Breast epithelium (tissue), 3 donors: Measurements from ENCODE around the gene GRIK3.

ENCODE experiments used
- CTCF ChIP-seq, 3 donors: fragments of 450-650 bp; IDR thresholded peaks; one replicate each; pipeline ENCODE4 v1.5.1; 2016 to 2017; ENCODE audit warnings: antibody characterized with exemption in 3 of 3, mild to moderate bottlenecking in 3 of 3, moderate library complexity in 3 of 3
- POLR2A ChIP-seq: fragments of 450-650 bp; IDR thresholded peaks from one replicate; pipeline ENCODE4 v1.6.1; 2016; ENCODE audit warnings: antibody characterized with exemption, mild to moderate bottlenecking, moderate library complexity
- POLR2AphosphoS5 ChIP-seq, 3 donors: sonication (generic); formaldehyde crosslinking; IDR thresholded peaks; one replicate each; pipeline ENCODE4 v1.6.1; 2017; ENCODE audit warnings: antibody characterized with exemption in 3 of 3

DNA sequence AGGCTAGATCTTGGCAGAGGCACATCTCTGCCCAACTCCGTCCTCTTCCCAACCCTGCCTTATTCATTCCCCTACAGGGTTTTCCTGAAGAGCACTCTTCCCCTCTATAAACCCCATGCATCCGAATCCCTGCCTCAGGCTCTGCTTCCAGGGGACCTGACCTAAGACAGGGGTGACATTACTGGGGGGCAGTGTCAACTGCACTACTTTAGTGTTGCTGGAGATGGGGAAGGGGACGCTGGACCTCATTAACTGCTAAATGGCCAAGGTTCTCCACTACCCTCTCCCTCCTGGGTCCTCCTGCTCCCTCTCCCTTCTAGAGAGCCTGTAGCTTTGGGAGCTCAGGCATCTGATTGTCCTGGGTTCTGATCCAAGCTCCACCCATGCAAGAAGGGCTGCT is 126.2 kb downstream of the GRIK3 start:
- no peak for TF ChIP-seq POLR2A
- no peak for TF ChIP-seq CTCF (IDR thresholded peaks at IDR 0.05)
- TF ChIP-seq POLR2AphosphoS5 (IDR thresholded peaks at IDR 0.05): no peak
